K562 (cell line): ENCODE data around the gene SKAP1. TPM values are rescaled to one million over a fixed set of nuclear protein-coding genes. Genes with fewer than 3 reads are reported as not detected.

Experiments
- ARID1B ChIP-seq: fragments of 450-650 bp; IDR thresholded peaks from 2 replicates; pipeline ENCODE4 v1.6.1; 2016; ENCODE audit warnings: antibody characterized with exemption, mild to moderate bottlenecking, inconsistent platforms
- ATF1 ChIP-seq, 2 experiments: fragments of 450-650 bp in 1 of 2; IDR thresholded peaks; 2 replicates each; pipeline ENCODE4 v1.6.1; 2016; ENCODE audit warnings: missing compliant biosample characterization in 1 of 2, missing genetic modification characterization in 1 of 2
- BRD9 ChIP-seq: fragments of 450-650 bp; IDR thresholded peaks from 2 replicates; pipeline ENCODE4 v1.6.1; 2018; ENCODE audit warnings: low read depth; ENCODE audit not compliant: partially characterized antibody
- CREM ChIP-seq: IDR thresholded peaks from 2 replicates; pipeline ENCODE4 v1.6.1; 2014; ENCODE audit warnings: antibody characterized with exemption, low read depth
- MBD1 ChIP-seq: fragments of 250-450 bp; sonication (Bioruptor Pico); IDR thresholded peaks from 2 replicates; pipeline ENCODE4 v1.8.0; 2022; ENCODE audit warnings: inconsistent platforms
- NR2C2 ChIP-seq, 2 experiments: fragments of 200-800 bp in 1 of 2; sonication (Bioruptor generic) in 1 of 2; sonication (generic) in 1 of 2; formaldehyde crosslinking in 1 of 2; IDR thresholded peaks; 2 replicates each; pipeline versions ENCODE4 v1.6.1 to v1.8.0; 2016 to 2022; ENCODE audit warnings: mild to moderate bottlenecking in 1 of 2, missing compliant biosample characterization in 1 of 2, missing genetic modification characterization in 1 of 2, missing genetic modification reagents in 1 of 2
- SRSF9 ChIP-seq: fragments of 200-400 bp; formaldehyde crosslinking; IDR thresholded peaks from 2 replicates; pipeline ENCODE4 v1.6.1; 2017; ENCODE audit warnings: low read depth, low read length, borderline replicate concordance
- SUPT5H ChIP-seq: fragments of 450-650 bp; IDR thresholded peaks from 2 replicates; pipeline ENCODE4 v1.6.1; 2016
- TAF7 ChIP-seq: fragments of 450-650 bp; IDR thresholded peaks from 2 replicates; pipeline ENCODE4 v1.6.1; 2016; ENCODE audit warnings: missing genetic modification characterization, missing compliant biosample characterization
- TFAM ChIP-seq: fragments of 250-450 bp; sonication (Bioruptor Pico); conservative IDR thresholded peaks from 2 replicates; pipeline ENCODE4 v1.5.0; 2021; ENCODE audit warnings: mild to moderate bottlenecking, moderate library complexity
- polyA plus RNA-seq, 8 experiments: library from polyadenylated mRNA; depleted of rRNA in 4 of 8; stranded (reverse) in 5 of 8; unstranded in 3 of 8; fragments of >200 nt; fragmentation: Nextera tagmentation in 2 of 8; fragmentation: Illumina TruSeq in 1 of 8; extraction: Ambion mirVana in 2 of 8; extraction: Trizol in 1 of 8; gene quantifications; 2 replicates each; pipeline versions ENCODE4 v1.2.1 to v1.2.3, GENCODE V29; 2011 to 2014; ENCODE audit warnings: inconsistent platforms in 1 of 8, missing spikeins in 1 of 8
- total RNA-seq, 7 experiments: library from RNA; depleted of rRNA in 6 of 7; stranded (reverse); fragments of >200 nt in 6 of 7; fragmentation: Illumina TruSeq in 2 of 7; extraction: Trizol in 2 of 7; gene quantifications; 2 replicates each; pipeline versions ENCODE4 v1.2.1 to v1.2.3, GENCODE V29; 2011 to 2021; ENCODE audit warnings: low replicate concordance in 1 of 7
- TF ChIP-seq, protein P1 (sequence below): fragments of 450-650 bp; IDR thresholded peaks from 2 replicates; pipeline ENCODE4 v1.6.1; 2016; ENCODE audit warnings: mild to moderate bottlenecking, moderate library complexity
- TF ChIP-seq, protein P2 (sequence below): sonication (generic); formaldehyde crosslinking; IDR thresholded peaks from 2 replicates; pipeline ENCODE4 v1.9.0; 2022; ENCODE audit warnings: mild to moderate bottlenecking, missing genetic modification reagents
- TF ChIP-seq, protein P3 (sequence below): fragments of 450-650 bp; formaldehyde crosslinking; IDR thresholded peaks from 2 replicates; pipeline ENCODE4 v1.4.0; 2022; ENCODE audit warnings: missing genetic modification characterization

SKAP1 gene
- total and polyA plus RNA-seq, 9 of the 15 experiments (the other 6 are each of a cell fraction or from before 2014, with no cell fraction given) = 0.06 to 0.80 (median 0.10) TPM; not detected in 4

DNA sequence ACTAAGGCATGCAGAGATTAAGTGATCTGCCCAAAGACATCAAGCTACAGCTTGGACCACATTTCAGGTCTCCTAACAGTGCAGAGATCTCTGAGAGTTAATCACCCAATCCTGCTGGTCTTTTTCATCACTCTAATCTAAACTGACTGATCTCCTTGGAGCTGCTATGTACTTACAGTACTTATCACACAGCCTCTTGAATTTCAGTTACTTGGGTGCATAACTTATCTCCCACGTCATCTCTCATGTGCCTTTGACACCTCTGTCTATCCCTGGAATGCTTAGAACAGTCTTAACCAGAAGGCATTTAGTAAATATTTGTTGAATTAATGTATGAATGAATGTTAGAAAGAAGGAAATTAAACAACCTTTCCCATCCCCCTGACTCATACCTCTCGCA lies 183.4 kb downstream of the SKAP1 start (continued):
- TF ChIP-seq, protein P1, sequence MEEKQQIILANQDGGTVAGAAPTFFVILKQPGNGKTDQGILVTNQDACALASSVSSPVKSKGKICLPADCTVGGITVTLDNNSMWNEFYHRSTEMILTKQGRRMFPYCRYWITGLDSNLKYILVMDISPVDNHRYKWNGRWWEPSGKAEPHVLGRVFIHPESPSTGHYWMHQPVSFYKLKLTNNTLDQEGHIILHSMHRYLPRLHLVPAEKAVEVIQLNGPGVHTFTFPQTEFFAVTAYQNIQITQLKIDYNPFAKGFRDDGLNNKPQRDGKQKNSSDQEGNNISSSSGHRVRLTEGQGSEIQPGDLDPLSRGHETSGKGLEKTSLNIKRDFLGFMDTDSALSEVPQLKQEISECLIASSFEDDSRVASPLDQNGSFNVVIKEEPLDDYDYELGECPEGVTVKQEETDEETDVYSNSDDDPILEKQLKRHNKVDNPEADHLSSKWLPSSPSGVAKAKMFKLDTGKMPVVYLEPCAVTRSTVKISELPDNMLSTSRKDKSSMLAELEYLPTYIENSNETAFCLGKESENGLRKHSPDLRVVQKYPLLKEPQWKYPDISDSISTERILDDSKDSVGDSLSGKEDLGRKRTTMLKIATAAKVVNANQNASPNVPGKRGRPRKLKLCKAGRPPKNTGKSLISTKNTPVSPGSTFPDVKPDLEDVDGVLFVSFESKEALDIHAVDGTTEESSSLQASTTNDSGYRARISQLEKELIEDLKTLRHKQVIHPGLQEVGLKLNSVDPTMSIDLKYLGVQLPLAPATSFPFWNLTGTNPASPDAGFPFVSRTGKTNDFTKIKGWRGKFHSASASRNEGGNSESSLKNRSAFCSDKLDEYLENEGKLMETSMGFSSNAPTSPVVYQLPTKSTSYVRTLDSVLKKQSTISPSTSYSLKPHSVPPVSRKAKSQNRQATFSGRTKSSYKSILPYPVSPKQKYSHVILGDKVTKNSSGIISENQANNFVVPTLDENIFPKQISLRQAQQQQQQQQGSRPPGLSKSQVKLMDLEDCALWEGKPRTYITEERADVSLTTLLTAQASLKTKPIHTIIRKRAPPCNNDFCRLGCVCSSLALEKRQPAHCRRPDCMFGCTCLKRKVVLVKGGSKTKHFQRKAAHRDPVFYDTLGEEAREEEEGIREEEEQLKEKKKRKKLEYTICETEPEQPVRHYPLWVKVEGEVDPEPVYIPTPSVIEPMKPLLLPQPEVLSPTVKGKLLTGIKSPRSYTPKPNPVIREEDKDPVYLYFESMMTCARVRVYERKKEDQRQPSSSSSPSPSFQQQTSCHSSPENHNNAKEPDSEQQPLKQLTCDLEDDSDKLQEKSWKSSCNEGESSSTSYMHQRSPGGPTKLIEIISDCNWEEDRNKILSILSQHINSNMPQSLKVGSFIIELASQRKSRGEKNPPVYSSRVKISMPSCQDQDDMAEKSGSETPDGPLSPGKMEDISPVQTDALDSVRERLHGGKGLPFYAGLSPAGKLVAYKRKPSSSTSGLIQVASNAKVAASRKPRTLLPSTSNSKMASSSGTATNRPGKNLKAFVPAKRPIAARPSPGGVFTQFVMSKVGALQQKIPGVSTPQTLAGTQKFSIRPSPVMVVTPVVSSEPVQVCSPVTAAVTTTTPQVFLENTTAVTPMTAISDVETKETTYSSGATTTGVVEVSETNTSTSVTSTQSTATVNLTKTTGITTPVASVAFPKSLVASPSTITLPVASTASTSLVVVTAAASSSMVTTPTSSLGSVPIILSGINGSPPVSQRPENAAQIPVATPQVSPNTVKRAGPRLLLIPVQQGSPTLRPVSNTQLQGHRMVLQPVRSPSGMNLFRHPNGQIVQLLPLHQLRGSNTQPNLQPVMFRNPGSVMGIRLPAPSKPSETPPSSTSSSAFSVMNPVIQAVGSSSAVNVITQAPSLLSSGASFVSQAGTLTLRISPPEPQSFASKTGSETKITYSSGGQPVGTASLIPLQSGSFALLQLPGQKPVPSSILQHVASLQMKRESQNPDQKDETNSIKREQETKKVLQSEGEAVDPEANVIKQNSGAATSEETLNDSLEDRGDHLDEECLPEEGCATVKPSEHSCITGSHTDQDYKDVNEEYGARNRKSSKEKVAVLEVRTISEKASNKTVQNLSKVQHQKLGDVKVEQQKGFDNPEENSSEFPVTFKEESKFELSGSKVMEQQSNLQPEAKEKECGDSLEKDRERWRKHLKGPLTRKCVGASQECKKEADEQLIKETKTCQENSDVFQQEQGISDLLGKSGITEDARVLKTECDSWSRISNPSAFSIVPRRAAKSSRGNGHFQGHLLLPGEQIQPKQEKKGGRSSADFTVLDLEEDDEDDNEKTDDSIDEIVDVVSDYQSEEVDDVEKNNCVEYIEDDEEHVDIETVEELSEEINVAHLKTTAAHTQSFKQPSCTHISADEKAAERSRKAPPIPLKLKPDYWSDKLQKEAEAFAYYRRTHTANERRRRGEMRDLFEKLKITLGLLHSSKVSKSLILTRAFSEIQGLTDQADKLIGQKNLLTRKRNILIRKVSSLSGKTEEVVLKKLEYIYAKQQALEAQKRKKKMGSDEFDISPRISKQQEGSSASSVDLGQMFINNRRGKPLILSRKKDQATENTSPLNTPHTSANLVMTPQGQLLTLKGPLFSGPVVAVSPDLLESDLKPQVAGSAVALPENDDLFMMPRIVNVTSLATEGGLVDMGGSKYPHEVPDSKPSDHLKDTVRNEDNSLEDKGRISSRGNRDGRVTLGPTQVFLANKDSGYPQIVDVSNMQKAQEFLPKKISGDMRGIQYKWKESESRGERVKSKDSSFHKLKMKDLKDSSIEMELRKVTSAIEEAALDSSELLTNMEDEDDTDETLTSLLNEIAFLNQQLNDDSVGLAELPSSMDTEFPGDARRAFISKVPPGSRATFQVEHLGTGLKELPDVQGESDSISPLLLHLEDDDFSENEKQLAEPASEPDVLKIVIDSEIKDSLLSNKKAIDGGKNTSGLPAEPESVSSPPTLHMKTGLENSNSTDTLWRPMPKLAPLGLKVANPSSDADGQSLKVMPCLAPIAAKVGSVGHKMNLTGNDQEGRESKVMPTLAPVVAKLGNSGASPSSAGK = peak; percentile 40; the same call in 1 of the 2 replicates
- TF ChIP-seq, protein P2, sequence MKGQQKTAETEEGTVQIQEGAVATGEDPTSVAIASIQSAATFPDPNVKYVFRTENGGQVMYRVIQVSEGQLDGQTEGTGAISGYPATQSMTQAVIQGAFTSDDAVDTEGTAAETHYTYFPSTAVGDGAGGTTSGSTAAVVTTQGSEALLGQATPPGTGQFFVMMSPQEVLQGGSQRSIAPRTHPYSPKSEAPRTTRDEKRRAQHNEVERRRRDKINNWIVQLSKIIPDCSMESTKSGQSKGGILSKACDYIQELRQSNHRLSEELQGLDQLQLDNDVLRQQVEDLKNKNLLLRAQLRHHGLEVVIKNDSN (CRISPR knock-in tag) = no peak
- TF ChIP-seq ATF1 (CRISPR knock-in tag; IDR thresholded peaks at IDR 0.05) = no peak
- 0 out of 2 replicates have a peak, but pooled peaks have one; percentile 22 for TF ChIP-seq ATF1 (tag; IDR thresholded peaks at IDR 0.05)
- no peak for TF ChIP-seq TAF7 (tag)
- no peak for TF ChIP-seq NR2C2 (CRISPR knock-in tag; IDR thresholded peaks at IDR 0.05)
- no peak for TF ChIP-seq NR2C2 (tag; IDR thresholded peaks at IDR 0.05)
- TF ChIP-seq ARID1B = peak; percentile 47
- no peak for TF ChIP-seq SRSF9
- TF ChIP-seq CREM = 0 out of 2 replicates have a peak, but pooled peaks have one; percentile 18
- TF ChIP-seq, protein P3, sequence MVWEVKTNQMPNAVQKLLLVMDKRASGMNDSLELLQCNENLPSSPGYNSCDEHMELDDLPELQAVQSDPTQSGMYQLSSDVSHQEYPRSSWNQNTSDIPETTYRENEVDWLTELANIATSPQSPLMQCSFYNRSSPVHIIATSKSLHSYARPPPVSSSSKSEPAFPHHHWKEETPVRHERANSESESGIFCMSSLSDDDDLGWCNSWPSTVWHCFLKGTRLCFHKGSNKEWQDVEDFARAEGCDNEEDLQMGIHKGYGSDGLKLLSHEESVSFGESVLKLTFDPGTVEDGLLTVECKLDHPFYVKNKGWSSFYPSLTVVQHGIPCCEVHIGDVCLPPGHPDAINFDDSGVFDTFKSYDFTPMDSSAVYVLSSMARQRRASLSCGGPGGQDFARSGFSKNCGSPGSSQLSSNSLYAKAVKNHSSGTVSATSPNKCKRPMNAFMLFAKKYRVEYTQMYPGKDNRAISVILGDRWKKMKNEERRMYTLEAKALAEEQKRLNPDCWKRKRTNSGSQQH = no peak
- TF ChIP-seq BRD9 = no peak
- no peak for TF ChIP-seq TFAM
- no peak for TF ChIP-seq MBD1 (CRISPR knock-in tag)
- TF ChIP-seq SUPT5H = no peak
